GM18861 (cell line): ENCODE data around the gene ZFAND2A.
"Not testable (repeated sequence)": the region's sequence is repeated elsewhere in the genome, so short reads cannot be mapped to it uniquely, and the experiment has no call there.

ENCODE experiments used
- ATAC-seq: cut with Tn5 transposase; IDR thresholded peaks from one replicate; pipeline ENCODE4 v1.9.1; 2021; ENCODE audit not compliant: unreplicated experiment

Gene ZFAND2A

DNA sequence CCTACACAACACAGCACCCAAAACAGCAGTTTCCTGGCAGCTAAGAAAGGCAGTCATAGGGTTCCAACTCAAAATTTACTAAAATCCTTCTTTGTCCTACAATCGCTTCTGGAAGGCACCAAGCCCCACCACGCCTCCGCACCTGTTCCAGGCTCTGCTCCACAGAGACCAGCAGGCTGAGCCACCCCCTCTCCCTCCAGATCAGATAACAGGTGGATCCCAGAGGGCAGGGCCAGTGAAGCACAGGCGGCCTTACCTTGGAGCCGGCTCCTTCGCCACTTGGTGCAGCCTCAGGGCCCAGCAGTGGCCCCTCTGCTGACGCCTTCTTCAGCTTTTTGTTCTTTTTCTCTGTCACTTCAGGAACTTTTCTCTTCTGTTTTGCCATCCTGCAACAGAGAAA is 33.0 kb downstream of the ZFAND2A start:
- no peak for ATAC-seq

- ATAC-seq: no peak
Observed at GRCh38 chr7:1125603-1125969, 34.4 kb downstream of the ZFAND2A start.

- no peak for ATAC-seq
Observed at GRCh38 chr7:1124816-1125602, 35.0 kb downstream of the ZFAND2A start.

DNA sequence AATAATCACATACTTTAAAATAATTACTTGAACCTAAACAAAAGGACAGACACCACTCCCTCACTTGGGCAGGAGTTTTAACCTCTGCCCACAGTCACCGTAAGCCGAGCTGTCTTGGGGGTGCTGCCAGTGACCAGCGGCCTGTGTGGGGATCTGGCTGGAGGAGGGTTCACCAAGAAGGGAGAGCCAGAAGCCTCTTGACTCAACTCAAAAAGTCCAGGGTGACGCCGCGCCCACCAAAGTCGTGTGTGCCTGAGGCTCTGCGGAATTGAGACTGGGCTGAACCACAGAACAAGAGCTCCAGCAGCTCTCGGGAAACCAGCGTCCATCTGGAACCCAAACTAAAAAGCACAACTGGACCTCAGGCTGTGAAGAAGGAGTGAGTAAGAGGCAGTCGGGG is 35.8 kb downstream of the ZFAND2A start:
- no peak for ATAC-seq

DNA sequence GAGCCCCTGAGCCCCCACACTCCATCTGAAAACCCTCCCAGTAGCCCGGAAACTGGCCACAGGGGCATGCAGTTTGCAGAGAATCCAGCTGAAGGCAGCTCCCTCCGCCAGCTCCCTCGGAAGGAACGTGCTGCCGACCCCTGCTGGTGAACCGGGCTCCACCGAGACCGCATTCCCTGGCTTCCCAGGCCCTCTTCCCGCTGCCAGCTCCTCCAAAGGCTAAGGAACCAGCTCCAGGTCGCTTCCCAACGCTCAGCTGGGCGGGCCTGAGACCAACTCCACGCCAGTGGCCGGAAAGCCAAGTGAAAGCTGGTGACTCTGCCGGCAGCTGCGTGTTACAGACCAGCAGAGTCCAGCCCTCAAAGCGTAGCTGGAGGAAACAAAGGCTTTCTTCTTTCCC is 36.3 kb downstream of the ZFAND2A start:
- no peak for ATAC-seq

GRCh38 chr7:1122832-1123501 is 37.0 kb downstream of the ZFAND2A start:
- no peak for ATAC-seq

DNA sequence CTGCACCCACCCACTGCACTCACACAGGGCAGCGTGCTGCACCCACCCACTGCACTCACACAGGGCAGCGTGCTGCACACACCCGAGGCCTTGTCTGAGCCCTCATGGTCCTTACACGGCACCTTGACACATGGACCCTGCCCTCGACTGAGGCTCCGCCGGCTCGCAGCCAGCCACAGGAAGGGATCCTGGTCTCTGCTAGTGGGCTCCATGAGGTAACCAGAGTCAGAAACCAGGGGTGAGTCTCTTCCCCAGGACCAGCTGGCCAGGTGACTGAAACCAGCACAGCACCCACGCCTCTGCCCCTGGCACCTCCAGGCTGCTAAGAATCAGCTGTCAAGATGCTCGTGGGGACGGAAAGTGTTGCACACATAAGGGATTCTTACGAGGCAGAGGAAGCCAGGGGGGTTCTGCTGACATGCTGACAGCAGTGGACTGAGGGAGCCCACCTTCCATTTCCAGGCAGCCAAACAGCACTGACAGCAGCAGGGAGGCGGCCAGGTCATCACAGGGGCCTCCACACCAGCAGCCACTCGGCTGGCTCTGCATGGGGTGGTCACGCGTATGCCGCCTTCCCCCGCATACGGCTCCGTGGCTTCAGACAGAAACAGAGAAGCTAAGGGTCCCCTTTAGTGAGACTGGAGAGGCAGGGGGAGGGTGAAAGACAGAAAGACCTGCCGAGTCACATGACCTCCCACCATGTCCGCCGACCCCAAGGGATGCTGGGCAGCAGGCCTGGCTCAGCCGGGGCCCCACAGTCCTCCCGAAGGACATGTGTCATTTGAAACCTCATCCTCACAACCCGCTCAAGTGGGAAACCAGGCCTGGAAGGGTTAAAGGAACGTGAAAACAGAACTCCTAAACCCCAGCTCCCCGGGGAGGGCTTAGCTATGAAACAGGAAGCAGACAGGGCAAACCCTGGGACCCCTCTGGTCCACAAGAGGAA is 37.8 kb downstream of the ZFAND2A start:
- ATAC-seq: no peak

DNA sequence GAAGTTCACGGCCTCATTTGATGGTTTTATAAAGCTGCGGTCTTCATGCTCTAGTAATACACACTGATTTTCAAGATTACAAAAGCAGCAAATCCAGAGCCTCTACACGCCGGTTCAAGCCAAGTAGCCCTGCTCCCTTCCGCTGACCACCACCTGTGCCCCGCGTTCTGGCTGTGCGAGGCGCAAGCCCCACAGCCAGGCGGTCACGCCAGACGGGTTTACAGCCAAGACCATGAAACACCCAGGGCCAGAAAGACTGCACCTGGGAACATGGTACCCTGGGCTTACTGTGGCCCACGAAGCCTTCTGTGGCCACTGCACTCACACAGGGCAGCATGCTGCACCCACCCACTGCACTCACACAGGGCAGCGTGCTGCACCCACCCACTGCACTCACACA is 38.5 kb downstream of the ZFAND2A start:
- no peak for ATAC-seq

GRCh38 chr7:1120791-1121190 is 39.2 kb downstream of the ZFAND2A start:
- no peak for ATAC-seq

DNA sequence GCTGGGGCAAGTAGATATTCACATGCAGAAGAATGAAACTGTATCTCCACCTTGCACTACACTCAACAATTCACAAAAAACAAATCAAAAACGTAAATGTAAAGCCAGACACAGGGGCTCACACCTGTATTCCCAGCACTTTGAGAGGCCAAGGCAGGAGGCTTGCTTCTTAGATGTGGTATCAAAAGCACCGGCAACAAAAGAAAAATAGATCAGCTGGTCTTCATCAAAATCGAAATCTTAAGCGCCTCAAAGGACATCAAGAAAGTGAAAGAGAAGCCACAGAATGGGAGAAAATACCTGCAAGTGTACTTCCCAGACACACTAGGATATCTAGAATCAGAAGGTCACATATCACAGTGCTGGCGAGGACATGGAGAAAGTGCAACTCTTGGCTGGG is 40.8 kb downstream of the ZFAND2A start:
- ATAC-seq: no peak

DNA sequence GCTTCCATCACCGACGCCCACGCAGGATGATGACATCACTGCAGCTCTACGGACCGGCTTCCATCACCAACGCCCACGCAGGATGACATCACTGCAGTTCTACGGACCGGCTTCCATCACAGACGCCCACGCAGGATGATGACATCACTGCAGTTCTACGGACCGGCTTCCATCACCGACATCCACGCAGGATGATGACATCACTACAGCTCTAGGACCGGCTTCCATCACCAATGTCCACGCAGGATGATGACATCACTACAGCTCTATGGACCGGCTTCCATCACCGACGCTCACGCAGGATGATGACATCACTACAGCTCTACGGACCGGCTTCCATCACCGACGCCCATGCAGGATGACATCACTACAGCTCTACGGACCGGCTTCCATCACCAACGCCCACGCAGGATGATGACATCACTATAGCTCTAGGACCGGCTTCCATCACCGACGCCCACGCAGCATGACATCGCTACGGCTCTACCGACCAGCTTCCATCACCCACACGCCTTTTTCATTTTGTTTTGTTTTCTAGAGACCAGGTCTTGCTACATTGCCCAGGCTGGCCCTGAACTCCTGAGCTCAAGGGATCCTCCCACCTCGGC is 42.6 kb downstream of the ZFAND2A start:
- ATAC-seq: no peak

- ATAC-seq: not testable (repeated sequence)
Observed at GRCh38 chr7:1116383-1117008, 43.5 kb downstream of the ZFAND2A start.

GRCh38 chr7:1115171-1116045 is 44.6 kb downstream of the ZFAND2A start:
- not testable (repeated sequence) for ATAC-seq

DNA sequence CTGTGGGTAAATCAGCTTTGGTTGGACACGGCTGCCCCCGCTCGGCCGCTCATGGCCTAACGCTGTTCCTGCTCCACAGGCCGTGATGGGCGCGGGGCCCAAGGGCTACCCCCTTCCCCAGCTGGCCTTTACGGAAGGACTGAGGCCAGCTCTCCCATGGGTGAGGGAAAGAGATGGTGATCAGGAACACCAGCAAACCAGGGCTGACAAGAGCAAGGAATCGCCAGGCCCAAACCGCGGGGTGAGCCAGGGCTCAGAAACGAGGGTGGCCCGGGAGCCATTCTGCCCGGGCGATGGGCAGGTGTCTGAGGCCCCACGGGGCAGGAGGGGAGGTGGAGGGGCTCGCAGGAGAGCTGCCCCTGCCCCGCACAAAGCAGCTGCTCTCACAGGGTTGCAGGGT is 45.5 kb downstream of the ZFAND2A start:
- no peak for ATAC-seq

- no peak for ATAC-seq
Observed at GRCh38 chr7:1114088-1114487, 45.9 kb downstream of the ZFAND2A start.

DNA sequence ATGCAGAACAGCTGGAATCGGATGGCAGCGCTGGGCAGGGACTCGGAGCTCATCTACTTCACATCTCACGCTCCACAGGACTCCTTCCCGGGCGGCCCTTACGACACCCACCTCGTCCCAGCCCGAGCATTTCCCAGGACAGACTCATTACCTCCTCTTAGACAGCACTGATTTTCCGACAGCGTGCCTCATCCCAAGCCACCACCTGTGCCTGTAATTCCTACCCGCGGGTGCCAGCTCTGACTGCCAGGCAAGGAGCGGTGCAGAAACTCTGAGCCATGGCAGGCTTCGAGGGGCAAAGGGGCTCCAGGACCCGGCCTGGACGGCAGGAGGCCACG is 46.5 kb downstream of the ZFAND2A start:
- no peak for ATAC-seq

DNA sequence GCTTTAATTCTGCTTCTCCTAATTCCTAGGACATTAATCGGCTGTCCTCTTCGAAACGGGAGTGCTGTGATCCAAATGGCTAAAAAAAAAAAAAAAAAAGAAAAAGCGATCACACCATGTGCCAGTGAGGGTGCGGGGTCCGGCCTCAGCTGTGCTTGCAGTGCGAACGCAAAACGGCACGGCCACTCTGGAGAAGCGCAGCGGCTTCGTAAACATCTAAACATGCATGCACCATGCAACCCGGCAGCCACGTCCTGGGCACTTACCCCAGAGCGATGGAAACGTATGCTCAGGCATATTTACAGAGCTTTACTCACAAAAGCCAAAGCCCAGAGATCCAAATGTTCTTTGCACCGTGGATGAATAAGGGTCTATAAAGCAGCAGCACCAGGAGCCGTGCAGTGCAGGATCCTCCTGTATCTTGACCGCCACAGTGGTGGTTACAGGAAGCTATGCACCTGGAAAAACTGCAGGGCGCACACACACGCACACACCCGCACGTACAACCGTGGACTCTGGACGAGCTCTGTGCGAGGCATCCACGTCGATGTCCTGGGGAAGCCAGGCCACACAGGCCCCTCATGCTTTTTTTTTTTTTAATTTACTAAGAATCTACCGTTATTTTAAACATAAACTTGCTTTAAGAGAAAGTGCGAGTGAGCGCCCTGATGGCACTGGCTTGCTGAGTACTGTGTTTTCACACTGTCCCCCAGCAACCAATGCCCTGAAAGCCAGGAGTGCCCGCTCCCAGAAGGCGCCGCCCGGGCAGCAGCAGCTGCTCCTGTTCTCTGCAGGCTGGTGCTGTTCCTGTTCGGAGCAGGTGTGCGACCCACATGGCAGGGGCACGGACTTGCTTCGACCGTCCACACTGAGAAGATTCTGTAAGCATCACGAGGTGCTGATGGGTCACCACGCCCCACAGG is 47.1 kb downstream of the ZFAND2A start:
- no peak for ATAC-seq

DNA sequence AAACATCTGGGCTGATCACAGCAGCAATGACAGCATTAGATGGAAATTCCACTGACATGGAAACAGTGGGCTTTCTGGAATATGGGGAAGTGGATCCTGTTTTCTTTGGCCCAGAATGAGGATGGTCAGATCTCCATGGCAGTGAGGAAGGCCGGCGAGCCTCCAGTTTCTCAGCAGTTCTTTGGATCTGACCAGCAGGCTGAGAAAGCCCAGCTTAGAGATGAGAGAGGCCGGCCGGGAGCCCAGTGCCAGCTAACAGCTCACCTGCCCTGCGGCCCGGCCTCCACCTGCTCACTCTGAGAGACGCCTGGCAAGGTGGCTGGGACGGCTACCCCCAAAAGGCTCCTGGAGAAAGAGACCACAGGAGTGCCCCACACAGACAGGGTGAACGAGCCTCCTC is 47.9 kb downstream of the ZFAND2A start:
- no peak for ATAC-seq

- ATAC-seq: no peak
Observed at GRCh38 chr7:1111156-1111555, 48.8 kb downstream of the ZFAND2A start.
